SK-N-SH treated with all-trans-retinoic acid at 6 μM for 48 hours (cell line): ENCODE results near the gene POC1A.

Experiments used
- ARNTL ChIP-seq: fragments of 450-650 bp; formaldehyde crosslinking; IDR thresholded peaks from 2 replicates; pipeline ENCODE4 v1.5.0; 2020; ENCODE audit warnings: low read depth, mild to moderate bottlenecking, moderate library complexity, borderline replicate concordance
- CSDC2 ChIP-seq: fragments of 250-450 bp; sonication (Bioruptor Pico); IDR thresholded peaks from 2 replicates; pipeline ENCODE4 v1.5.0; 2020; ENCODE audit warnings: mild to moderate bottlenecking, moderate library complexity
- ESRRG ChIP-seq: fragments of 250-450 bp; sonication (Bioruptor Pico); IDR thresholded peaks from 2 replicates; pipeline ENCODE4 v1.6.1; 2021; ENCODE audit warnings: mild to moderate bottlenecking
- ISL1 ChIP-seq: fragments of 250-450 bp; sonication (Bioruptor Pico); IDR thresholded peaks from 2 replicates; pipeline ENCODE4 v2.1.2; 2022; ENCODE audit warnings: mild to moderate bottlenecking, moderate library complexity
- RARB ChIP-seq: fragments of 250-450 bp; sonication (Bioruptor Pico); IDR thresholded peaks from 2 replicates; pipeline ENCODE4 v1.8.0; 2021; ENCODE audit warnings: mild to moderate bottlenecking, moderate library complexity
- SNAI2 ChIP-seq: fragments of 250-450 bp; sonication (Bioruptor Pico); IDR thresholded peaks from 2 replicates; pipeline ENCODE4 v1.5.0; 2020; ENCODE audit warnings: mild to moderate bottlenecking, moderate library complexity
- ZC3H10 ChIP-seq: fragments of 250-450 bp; sonication (Bioruptor Pico); IDR thresholded peaks from 2 replicates; pipeline ENCODE4 v1.5.1; 2021; ENCODE audit warnings: mild to moderate bottlenecking, moderate library complexity
- ZFP3 ChIP-seq: fragments of 250-450 bp; sonication (Bioruptor Pico); IDR thresholded peaks from 2 replicates; pipeline ENCODE4 v1.5.0; 2020; ENCODE audit warnings: mild to moderate bottlenecking, moderate library complexity
- ZNF565 ChIP-seq: fragments of 450-650 bp; formaldehyde crosslinking; conservative IDR thresholded peaks from 2 replicates; pipeline ENCODE4 v1.5.0; 2020; ENCODE audit warnings: low read depth, mild to moderate bottlenecking, moderate library complexity
- ZNF70 ChIP-seq: fragments of 450-650 bp; formaldehyde crosslinking; IDR thresholded peaks from 2 replicates; pipeline ENCODE4 v1.5.0; 2020; ENCODE audit warnings: mild to moderate bottlenecking, moderate library complexity
- TF ChIP-seq, protein P1 (sequence below): fragments of 250-450 bp; sonication (Bioruptor Pico); IDR thresholded peaks from 2 replicates; pipeline ENCODE4 v1.8.0; 2020; ENCODE audit warnings: mild to moderate bottlenecking, moderate library complexity, borderline replicate concordance
- TF ChIP-seq, protein P2 (sequence below): fragments of 250-450 bp; sonication (Bioruptor Pico); IDR thresholded peaks from 2 replicates; pipeline ENCODE4 v1.5.0; 2020; ENCODE audit warnings: mild to moderate bottlenecking, moderate library complexity
- TF ChIP-seq, protein P3 (sequence below): fragments of 250-450 bp; sonication (Bioruptor Pico); IDR thresholded peaks from 2 replicates; pipeline ENCODE4 v1.5.1; 2020; ENCODE audit warnings: low read depth, mild to moderate bottlenecking, moderate library complexity

DNA sequence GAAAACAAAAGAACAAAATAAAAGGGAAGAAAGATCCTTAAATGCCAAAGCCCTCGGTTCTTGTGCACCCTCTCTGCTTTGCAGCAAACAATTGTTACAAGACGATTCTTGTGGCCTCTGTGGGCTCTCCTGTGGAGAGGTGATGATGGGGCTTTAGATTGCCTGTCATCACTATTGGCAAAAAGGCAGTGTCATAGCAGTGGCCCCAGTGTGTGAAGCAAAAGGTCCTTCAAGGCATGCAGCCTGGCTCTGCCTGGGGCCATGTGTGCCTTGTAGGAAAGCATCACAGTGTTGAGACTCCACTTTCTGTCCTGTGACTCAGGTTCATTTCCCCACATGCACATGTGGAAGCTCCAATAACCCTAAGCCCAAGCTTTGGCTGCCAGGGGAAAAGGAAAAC lies 43.7 kb downstream of the POC1A start:
- TF ChIP-seq ARNTL (CRISPR knock-in tag) (no peak), RARB (CRISPR knock-in tag) (no peak), ISL1 (CRISPR knock-in tag) (no peak), CSDC2 (CRISPR knock-in tag) (no peak), ESRRG (CRISPR knock-in tag) (no peak), ZNF565 (no peak), SNAI2 (CRISPR knock-in tag) (no peak), ZNF70 (CRISPR knock-in tag) (no peak), ZC3H10 (CRISPR knock-in tag) (no peak), ZFP3 (CRISPR knock-in tag) (no peak)
- TF ChIP-seq, protein P1, sequence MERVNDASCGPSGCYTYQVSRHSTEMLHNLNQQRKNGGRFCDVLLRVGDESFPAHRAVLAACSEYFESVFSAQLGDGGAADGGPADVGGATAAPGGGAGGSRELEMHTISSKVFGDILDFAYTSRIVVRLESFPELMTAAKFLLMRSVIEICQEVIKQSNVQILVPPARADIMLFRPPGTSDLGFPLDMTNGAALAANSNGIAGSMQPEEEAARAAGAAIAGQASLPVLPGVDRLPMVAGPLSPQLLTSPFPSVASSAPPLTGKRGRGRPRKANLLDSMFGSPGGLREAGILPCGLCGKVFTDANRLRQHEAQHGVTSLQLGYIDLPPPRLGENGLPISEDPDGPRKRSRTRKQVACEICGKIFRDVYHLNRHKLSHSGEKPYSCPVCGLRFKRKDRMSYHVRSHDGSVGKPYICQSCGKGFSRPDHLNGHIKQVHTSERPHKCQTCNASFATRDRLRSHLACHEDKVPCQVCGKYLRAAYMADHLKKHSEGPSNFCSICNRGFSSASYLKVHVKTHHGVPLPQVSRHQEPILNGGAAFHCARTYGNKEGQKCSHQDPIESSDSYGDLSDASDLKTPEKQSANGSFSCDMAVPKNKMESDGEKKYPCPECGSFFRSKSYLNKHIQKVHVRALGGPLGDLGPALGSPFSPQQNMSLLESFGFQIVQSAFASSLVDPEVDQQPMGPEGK (CRISPR knock-in tag), result no peak
- TF ChIP-seq, protein P2, sequence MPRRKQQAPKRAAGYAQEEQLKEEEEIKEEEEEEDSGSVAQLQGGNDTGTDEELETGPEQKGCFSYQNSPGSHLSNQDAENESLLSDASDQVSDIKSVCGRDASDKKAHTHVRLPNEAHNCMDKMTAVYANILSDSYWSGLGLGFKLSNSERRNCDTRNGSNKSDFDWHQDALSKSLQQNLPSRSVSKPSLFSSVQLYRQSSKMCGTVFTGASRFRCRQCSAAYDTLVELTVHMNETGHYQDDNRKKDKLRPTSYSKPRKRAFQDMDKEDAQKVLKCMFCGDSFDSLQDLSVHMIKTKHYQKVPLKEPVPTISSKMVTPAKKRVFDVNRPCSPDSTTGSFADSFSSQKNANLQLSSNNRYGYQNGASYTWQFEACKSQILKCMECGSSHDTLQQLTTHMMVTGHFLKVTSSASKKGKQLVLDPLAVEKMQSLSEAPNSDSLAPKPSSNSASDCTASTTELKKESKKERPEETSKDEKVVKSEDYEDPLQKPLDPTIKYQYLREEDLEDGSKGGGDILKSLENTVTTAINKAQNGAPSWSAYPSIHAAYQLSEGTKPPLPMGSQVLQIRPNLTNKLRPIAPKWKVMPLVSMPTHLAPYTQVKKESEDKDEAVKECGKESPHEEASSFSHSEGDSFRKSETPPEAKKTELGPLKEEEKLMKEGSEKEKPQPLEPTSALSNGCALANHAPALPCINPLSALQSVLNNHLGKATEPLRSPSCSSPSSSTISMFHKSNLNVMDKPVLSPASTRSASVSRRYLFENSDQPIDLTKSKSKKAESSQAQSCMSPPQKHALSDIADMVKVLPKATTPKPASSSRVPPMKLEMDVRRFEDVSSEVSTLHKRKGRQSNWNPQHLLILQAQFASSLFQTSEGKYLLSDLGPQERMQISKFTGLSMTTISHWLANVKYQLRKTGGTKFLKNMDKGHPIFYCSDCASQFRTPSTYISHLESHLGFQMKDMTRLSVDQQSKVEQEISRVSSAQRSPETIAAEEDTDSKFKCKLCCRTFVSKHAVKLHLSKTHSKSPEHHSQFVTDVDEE, result no peak
- TF ChIP-seq, protein P3, sequence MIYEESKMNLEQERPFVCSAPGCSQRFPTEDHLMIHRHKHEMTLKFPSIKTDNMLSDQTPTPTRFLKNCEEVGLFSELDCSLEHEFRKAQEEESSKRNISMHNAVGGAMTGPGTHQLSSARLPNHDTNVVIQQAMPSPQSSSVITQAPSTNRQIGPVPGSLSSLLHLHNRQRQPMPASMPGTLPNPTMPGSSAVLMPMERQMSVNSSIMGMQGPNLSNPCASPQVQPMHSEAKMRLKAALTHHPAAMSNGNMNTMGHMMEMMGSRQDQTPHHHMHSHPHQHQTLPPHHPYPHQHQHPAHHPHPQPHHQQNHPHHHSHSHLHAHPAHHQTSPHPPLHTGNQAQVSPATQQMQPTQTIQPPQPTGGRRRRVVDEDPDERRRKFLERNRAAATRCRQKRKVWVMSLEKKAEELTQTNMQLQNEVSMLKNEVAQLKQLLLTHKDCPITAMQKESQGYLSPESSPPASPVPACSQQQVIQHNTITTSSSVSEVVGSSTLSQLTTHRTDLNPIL (CRISPR knock-in tag), result no peak
